ENCODE data around the gene ITPKC. TPM values are rescaled to one million over a fixed set of nuclear protein-coding genes. Genes with fewer than 3 reads are reported as not detected.

The ITPKC gene
- total and polyA plus RNA-seq, 10 of the 15 experiments (the other 5 are each of a cell fraction or from before 2014, with no cell fraction given): 0.03 to 6.4 (median 3.5) TPM

DNA sequence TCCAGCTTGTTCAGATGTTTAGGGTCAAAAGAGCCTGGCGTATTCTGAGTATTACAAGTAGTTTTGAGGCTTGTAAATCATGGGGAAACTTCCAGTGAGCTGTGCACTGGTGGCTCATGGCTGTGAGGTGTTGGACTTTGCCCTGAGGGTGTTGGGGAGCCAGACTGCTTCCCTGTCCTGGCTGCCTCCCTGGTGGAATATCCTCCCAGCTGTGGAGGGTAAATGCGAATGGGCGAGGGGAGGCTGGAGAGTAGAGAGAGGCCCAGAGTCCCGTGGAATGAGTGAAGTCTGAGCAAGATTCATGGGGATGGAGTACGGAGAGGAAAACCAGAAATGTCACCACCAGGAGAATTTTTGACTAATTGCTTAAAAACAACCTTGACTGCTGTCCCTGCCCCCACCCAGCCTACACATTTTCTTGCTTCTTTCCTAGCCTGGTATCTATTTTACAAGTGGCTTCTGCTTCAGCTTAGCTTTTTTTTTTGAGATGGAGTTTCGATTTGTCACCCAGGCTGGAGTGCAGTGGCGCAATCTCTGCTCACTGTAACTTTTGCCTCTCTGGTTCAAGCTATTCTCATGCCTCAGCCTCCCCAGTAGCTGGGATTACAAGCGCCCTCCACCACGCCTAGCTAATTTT is 37.8 kb downstream of the ITPKC start (continued):
- TF ChIP-seq, protein P1, sequence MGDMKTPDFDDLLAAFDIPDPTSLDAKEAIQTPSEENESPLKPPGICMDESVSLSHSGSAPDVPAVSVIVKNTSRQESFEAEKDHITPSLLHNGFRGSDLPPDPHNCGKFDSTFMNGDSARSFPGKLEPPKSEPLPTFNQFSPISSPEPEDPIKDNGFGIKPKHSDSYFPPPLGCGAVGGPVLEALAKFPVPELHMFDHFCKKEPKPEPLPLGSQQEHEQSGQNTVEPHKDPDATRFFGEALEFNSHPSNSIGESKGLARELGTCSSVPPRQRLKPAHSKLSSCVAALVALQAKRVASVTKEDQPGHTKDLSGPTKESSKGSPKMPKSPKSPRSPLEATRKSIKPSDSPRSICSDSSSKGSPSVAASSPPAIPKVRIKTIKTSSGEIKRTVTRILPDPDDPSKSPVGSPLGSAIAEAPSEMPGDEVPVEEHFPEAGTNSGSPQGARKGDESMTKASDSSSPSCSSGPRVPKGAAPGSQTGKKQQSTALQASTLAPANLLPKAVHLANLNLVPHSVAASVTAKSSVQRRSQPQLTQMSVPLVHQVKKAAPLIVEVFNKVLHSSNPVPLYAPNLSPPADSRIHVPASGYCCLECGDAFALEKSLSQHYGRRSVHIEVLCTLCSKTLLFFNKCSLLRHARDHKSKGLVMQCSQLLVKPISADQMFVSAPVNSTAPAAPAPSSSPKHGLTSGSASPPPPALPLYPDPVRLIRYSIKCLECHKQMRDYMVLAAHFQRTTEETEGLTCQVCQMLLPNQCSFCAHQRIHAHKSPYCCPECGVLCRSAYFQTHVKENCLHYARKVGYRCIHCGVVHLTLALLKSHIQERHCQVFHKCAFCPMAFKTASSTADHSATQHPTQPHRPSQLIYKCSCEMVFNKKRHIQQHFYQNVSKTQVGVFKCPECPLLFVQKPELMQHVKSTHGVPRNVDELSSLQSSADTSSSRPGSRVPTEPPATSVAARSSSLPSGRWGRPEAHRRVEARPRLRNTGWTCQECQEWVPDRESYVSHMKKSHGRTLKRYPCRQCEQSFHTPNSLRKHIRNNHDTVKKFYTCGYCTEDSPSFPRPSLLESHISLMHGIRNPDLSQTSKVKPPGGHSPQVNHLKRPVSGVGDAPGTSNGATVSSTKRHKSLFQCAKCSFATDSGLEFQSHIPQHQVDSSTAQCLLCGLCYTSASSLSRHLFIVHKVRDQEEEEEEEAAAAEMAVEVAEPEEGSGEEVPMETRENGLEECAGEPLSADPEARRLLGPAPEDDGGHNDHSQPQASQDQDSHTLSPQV (IDR thresholded peaks at IDR 0.05): no peak
- TF ChIP-seq NR2F1 (conservative IDR thresholded peaks at IDR 0.05): peak; percentile 58
- no peak for TF ChIP-seq POLR2AphosphoS2 (IDR thresholded peaks at IDR 0.05; ENCODE audit: low read depth, low read length)
- no peak for TF ChIP-seq ETV6 (conservative IDR thresholded peaks at IDR 0.05 in 1 of 2, IDR thresholded peaks at IDR 0.05 in 1 of 2; ENCODE audit: borderline replicate concordance in 1 of 2, low read depth in 1 of 2)
- no peak for TF ChIP-seq JUND (IDR thresholded peaks at IDR 0.05; ENCODE audit: low read depth, low read length)
- TF ChIP-seq ZNF384 (IDR thresholded peaks at IDR 0.05; ENCODE audit: borderline replicate concordance, low read depth, low read length): peak; percentile 72
- TF ChIP-seq, protein P2, sequence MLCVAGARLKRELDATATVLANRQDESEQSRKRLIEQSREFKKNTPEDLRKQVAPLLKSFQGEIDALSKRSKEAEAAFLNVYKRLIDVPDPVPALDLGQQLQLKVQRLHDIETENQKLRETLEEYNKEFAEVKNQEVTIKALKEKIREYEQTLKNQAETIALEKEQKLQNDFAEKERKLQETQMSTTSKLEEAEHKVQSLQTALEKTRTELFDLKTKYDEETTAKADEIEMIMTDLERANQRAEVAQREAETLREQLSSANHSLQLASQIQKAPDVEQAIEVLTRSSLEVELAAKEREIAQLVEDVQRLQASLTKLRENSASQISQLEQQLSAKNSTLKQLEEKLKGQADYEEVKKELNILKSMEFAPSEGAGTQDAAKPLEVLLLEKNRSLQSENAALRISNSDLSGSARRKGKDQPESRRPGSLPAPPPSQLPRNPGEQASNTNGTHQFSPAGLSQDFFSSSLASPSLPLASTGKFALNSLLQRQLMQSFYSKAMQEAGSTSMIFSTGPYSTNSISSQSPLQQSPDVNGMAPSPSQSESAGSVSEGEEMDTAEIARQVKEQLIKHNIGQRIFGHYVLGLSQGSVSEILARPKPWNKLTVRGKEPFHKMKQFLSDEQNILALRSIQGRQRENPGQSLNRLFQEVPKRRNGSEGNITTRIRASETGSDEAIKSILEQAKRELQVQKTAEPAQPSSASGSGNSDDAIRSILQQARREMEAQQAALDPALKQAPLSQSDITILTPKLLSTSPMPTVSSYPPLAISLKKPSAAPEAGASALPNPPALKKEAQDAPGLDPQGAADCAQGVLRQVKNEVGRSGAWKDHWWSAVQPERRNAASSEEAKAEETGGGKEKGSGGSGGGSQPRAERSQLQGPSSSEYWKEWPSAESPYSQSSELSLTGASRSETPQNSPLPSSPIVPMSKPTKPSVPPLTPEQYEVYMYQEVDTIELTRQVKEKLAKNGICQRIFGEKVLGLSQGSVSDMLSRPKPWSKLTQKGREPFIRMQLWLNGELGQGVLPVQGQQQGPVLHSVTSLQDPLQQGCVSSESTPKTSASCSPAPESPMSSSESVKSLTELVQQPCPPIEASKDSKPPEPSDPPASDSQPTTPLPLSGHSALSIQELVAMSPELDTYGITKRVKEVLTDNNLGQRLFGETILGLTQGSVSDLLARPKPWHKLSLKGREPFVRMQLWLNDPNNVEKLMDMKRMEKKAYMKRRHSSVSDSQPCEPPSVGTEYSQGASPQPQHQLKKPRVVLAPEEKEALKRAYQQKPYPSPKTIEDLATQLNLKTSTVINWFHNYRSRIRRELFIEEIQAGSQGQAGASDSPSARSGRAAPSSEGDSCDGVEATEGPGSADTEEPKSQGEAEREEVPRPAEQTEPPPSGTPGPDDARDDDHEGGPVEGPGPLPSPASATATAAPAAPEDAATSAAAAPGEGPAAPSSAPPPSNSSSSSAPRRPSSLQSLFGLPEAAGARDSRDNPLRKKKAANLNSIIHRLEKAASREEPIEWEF (IDR thresholded peaks at IDR 0.05; ENCODE audit: insufficient replicate concordance, low read depth, low read length): no peak
- TF ChIP-seq, protein P3, sequence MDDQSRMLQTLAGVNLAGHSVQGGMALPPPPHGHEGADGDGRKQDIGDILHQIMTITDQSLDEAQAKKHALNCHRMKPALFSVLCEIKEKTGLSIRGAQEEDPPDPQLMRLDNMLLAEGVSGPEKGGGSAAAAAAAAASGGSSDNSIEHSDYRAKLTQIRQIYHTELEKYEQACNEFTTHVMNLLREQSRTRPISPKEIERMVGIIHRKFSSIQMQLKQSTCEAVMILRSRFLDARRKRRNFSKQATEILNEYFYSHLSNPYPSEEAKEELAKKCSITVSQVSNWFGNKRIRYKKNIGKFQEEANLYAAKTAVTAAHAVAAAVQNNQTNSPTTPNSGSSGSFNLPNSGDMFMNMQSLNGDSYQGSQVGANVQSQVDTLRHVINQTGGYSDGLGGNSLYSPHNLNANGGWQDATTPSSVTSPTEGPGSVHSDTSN (IDR thresholded peaks at IDR 0.05; ENCODE audit: insufficient replicate concordance, low read depth, low read length): peak; percentile 15
- no peak for TF ChIP-seq ASH2L (IDR thresholded peaks at IDR 0.05; ENCODE audit: borderline replicate concordance, low read depth)
- 0 out of 4 replicates have a peak, but pooled peaks of 1 of the 2 experiments have one; percentile 11 for TF ChIP-seq BHLHE40 (IDR thresholded peaks at IDR 0.05; ENCODE audit: borderline replicate concordance in 1 of 2, low read depth in 2 of 2, low read length in 1 of 2)
- no peak for TF ChIP-seq BCL11A (IDR thresholded peaks at IDR 0.05; ENCODE audit: low read depth, low read length)
- TF ChIP-seq, protein P4, sequence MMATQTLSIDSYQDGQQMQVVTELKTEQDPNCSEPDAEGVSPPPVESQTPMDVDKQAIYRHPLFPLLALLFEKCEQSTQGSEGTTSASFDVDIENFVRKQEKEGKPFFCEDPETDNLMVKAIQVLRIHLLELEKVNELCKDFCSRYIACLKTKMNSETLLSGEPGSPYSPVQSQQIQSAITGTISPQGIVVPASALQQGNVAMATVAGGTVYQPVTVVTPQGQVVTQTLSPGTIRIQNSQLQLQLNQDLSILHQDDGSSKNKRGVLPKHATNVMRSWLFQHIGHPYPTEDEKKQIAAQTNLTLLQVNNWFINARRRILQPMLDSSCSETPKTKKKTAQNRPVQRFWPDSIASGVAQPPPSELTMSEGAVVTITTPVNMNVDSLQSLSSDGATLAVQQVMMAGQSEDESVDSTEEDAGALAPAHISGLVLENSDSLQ (IDR thresholded peaks at IDR 0.05): peak; percentile 48; the same call in 1 of the 2 replicates
- TF ChIP-seq, protein P5, sequence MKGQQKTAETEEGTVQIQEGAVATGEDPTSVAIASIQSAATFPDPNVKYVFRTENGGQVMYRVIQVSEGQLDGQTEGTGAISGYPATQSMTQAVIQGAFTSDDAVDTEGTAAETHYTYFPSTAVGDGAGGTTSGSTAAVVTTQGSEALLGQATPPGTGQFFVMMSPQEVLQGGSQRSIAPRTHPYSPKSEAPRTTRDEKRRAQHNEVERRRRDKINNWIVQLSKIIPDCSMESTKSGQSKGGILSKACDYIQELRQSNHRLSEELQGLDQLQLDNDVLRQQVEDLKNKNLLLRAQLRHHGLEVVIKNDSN (IDR thresholded peaks at IDR 0.05; ENCODE audit: borderline replicate concordance, extremely low read length, insufficient read depth, low read depth, low read length): no peak
- TF ChIP-seq POLR2AphosphoS5 (IDR thresholded peaks at IDR 0.05; ENCODE audit: low read length): no peak; the same call in 1 of the 2 replicates
- 0 out of 2 replicates have a peak, but pooled peaks have one; percentile 51 for TF ChIP-seq DPF2 (IDR thresholded peaks at IDR 0.05)

All from GM12878 (cell line).